GM18873 (cell line): ENCODE measurements around the gene DOK7.
"Not testable (repeated sequence)": the region's sequence is repeated elsewhere in the genome, so short reads cannot be mapped to it uniquely, and the experiment has no call there.

Experiments used
- ATAC-seq: cut with Tn5 transposase; IDR thresholded peaks from one replicate; pipeline ENCODE4 v1.9.1; 2021; ENCODE audit warnings: mild to moderate bottlenecking, moderate library complexity, moderate number of reproducible peaks; ENCODE audit not compliant: unreplicated experiment, low FRiP score

The DOK7 gene

GRCh38 chr4:3527101-3527913, 64.2 kb downstream of the DOK7 start:
- no peak for ATAC-seq

DNA sequence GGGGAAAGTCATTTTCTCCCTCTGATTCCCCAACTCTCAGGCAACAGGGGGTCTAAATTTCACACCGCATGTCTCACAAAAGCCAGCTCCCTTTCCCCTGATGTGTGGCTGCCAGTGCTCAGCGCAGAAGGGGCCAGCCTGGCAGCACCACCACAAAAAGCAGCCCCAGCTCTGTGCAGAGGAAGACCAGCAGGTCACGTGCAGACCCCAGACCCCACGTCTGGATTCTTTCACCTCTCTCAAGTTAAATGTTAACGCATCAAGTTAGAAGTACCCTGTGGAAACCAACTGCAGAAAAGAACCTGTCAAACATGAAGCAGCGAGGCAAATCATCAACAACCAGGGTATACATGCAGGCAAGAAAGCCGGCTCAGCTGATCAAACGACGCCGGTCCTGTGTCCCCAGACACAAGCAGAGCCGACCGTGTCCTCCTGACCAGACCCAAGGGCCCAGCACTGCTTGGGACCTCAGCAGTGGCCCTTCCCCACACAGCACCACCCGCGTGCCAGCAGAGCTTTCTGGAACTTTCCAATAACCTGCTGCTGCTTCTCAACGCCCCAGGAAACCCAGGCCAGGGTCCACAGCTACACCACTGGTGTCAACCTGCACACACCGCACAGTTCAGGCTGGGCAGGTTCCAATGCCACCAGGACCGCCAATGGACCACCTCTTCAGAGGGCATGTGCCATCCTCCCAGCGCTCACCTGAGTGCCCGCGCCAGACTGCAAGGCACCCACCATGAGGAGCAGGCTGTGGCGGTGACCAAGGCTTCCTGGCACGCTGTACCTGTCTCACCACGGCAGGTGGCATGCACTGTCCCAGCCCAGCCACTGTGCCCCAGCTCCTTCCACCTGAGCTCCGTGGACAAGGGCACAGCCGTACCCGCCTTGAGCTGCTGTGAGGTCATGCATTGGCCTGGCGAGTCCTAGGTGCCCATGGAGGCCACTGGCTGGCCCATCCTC, 65.1 kb downstream of the DOK7 start:
- ATAC-seq = no peak

DNA sequence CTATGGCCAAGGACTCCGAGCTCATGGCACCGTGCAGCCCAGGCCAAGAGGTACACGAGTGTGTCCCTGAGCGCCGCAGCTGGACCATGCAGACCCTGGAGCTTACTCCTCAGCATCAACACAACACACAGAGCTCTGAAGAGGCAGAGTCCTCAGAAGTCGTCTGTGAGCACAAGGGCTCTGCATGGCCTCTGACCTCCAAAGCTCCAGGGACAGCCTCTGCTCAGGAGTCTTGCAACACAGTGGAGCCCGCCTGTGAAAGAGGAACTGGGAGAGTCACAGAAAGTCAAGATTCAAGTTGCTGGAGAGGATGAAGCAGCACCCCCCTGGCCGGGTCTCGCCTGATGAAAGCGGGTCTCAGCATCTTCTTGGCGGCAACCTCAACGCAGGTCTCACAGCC, 66.3 kb downstream of the DOK7 start:
- no peak for ATAC-seq

GRCh38 chr4:3530051-3530450, 66.9 kb downstream of the DOK7 start:
- no peak for ATAC-seq

- no peak for ATAC-seq
Measured at GRCh38 chr4:3530663-3531254, 67.7 kb downstream of the DOK7 start.

- no peak for ATAC-seq
Measured at GRCh38 chr4:3531318-3531878, 68.3 kb downstream of the DOK7 start.

- peak; percentile 55 for ATAC-seq
Measured at GRCh38 chr4:3531879-3532750, 69.0 kb downstream of the DOK7 start, which contains the start of gene LRPAP1. Gene LRPAP1 (minus strand): TSS chr4:3532422. CDS start chr4:3532412, 10 bp downstream.

- peak; percentile 25 for ATAC-seq
Measured at GRCh38 chr4:3532751-3533422, 69.8 kb downstream of the DOK7 start.

- ATAC-seq = no peak
Measured at GRCh38 chr4:3533423-3533820, 70.3 kb downstream of the DOK7 start.

- not testable (repeated sequence) for ATAC-seq
Measured at GRCh38 chr4:3535812-3536211, 72.7 kb downstream of the DOK7 start.

- not testable (repeated sequence) for ATAC-seq
Measured at GRCh38 chr4:3538906-3539305, 75.8 kb downstream of the DOK7 start.

- ATAC-seq = not testable (repeated sequence)
Measured at GRCh38 chr4:3543415-3543814, 80.3 kb downstream of the DOK7 start.
